ENCODE measurements around the gene EIF4G3.
"Not testable (repeated sequence)": the region's sequence is repeated elsewhere in the genome, so short reads cannot be mapped to it uniquely, and the experiment has no call there.

Gene EIF4G3

DNA sequence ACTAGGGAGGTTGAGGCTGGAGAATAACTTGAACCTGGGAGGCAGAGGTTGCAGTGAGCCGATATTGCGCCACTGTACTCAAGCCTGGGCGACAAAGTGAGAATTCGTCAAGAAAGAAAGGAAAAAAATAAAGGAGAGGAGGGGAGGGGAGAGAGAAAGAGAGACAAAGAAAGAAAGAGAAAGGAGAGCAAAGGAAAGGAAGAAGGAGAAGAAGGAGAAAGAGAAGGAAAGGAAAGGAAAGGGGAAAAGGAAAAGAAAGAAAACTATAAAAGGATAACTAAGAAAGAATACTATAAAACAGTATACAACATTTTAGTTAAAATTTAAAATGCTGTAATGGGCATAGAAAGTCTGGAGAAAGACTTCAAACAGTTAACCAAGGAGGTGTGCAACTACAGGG, 33.6 kb downstream of the EIF4G3 start:
- H3K9me3 ChIP-seq (ENCODE audit: control extremely low read depth in 1 of 5, control insufficient read depth in 4 of 5, insufficient read depth in 2 of 5, low read depth in 1 of 5, low read length in 4 of 5) = no peaks in the 10 kb centered on the region
- CTCF ChIA-PET = no interaction called here

DNA sequence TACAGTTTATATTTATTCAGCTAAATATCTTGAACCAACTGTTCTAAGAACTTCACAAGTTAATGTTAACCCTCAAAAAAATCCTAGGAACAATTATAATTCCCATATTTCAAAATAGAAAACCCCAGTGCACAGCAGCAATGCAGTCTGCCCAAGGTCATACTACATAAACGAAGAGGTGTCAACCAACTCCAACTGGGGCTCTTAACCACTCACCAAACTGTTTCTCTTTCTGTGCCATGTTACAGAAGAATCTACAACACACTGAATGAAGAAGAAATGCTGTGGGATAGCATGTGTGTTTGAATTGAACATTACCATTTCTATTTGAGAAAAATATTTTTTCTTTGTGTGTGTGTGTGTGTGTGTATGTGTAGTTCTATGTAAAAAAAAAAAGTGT, 35.7 kb downstream of the EIF4G3 start:
- ChIA-PET CTCF (interaction anchor here (0.9 to 1.4 kb wide), 2 partner anchors 10 to 12 kb away, joined by 3 read pairs; no protein-coding TSS in a partner anchor), POLR2A (no interaction called here)
- DNase-seq = no peak
- Histone ChIP-seq H3K36me3 (ENCODE audit: control insufficient read depth in 4 of 4, insufficient read depth in 4 of 4, low read length in 3 of 4) (peaks cover under 1 to 13% (median 7%) of the 10 kb centered on the region in 4 experiments), H3K9me3 (ENCODE audit: control extremely low read depth in 1 of 5, control insufficient read depth in 4 of 5, insufficient read depth in 2 of 5, low read depth in 1 of 5, low read length in 4 of 5) (no peaks in the 10 kb centered on the region), H3K27ac (ENCODE audit: insufficient read depth in 1 of 2, low read depth in 1 of 2, low read length in 2 of 2, poor library complexity in 1 of 2, severe bottlenecking in 2 of 2) (no peak overlapping the region), H3K4me3 (ENCODE audit: control insufficient read depth in 1 of 7, extremely low read depth in 1 of 7, insufficient read depth in 4 of 7, low read depth in 2 of 7, low read length in 6 of 7) (no peak overlapping the region), H3K27me3 (replicated peaks in 2 of 5; ENCODE audit: control insufficient read depth in 4 of 5, insufficient read depth in 5 of 5, low read length in 4 of 5) (no peaks in the 10 kb centered on the region), H3K4me1 (ENCODE audit: control extremely low read depth in 1 of 4, control insufficient read depth in 4 of 4, insufficient read depth in 4 of 4, low read length in 3 of 4) (peaks cover 2 to 21% (median 4%) of the 10 kb centered on the region in 4 experiments)
- WGBS (ENCODE audit: insufficient coverage) = no CpG with 5 or more reads among the region's 1 CpG

More for the DNA sequence above, 33.6 kb downstream of the EIF4G3 start:
- no peak for DNase-seq
- no peaks in the 10 kb centered on the region for H3K27me3 ChIP-seq (replicated peaks in 2 of 5; ENCODE audit: control insufficient read depth in 4 of 5, insufficient read depth in 5 of 5, low read length in 4 of 5)
- WGBS (ENCODE audit: insufficient coverage) = 100% methylated on average over 4 of the region's 4 CpGs
- H3K4me1 ChIP-seq (ENCODE audit: control extremely low read depth in 1 of 4, control insufficient read depth in 4 of 4, insufficient read depth in 4 of 4, low read length in 3 of 4) = peaks cover 2 to 17% (median 4%) of the 10 kb centered on the region in 4 experiments
- H3K27ac ChIP-seq (ENCODE audit: insufficient read depth in 1 of 2, low read depth in 1 of 2, low read length in 2 of 2, poor library complexity in 1 of 2, severe bottlenecking in 2 of 2) = no peak overlapping the region
- peaks cover 2 to 10% (median 4%) of the 10 kb centered on the region in 4 experiments for H3K36me3 ChIP-seq (ENCODE audit: control insufficient read depth in 4 of 4, insufficient read depth in 4 of 4, low read length in 3 of 4)
- POLR2A ChIA-PET = no interaction called here
- no peak overlapping the region for H3K4me3 ChIP-seq (ENCODE audit: control insufficient read depth in 1 of 7, extremely low read depth in 1 of 7, insufficient read depth in 4 of 7, low read depth in 2 of 7, low read length in 6 of 7)

DNA sequence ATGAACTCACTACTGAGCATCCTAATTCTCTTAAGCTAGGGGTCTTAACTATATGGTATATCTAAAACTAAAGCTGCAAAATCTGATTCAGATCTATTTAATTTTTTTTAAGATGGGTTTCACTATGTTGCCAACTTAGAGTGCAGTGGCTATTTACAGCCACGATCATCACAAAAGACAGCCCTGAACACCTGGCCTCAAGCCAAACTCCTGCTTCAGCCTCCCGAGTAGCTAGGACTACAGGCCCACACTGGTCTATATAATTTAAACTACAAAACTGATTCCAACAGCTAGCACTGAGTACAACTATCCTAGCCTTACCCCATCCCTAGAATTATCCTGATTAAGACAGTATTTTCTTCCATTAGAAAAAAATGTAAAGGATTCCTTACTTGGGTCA, 37.1 kb downstream of the EIF4G3 start:
- H3K27ac ChIP-seq (ENCODE audit: insufficient read depth in 1 of 2, low read depth in 1 of 2, low read length in 2 of 2, poor library complexity in 1 of 2, severe bottlenecking in 2 of 2) = no peak overlapping the region
- no peak for DNase-seq
- ChIA-PET CTCF (interaction anchor here (0.6 to 0.8 kb wide), 3 partner anchors 9 to 157 kb away, joined by 3 to 4 read pairs (median 3); no protein-coding TSS in a partner anchor), POLR2A (no interaction called here)
- H3K9me3 ChIP-seq (ENCODE audit: control extremely low read depth in 1 of 5, control insufficient read depth in 4 of 5, insufficient read depth in 2 of 5, low read depth in 1 of 5, low read length in 4 of 5) = no peaks in the 10 kb centered on the region
- H3K4me3 ChIP-seq (ENCODE audit: control insufficient read depth in 1 of 7, extremely low read depth in 1 of 7, insufficient read depth in 4 of 7, low read depth in 2 of 7, low read length in 6 of 7) = no peak overlapping the region
- peaks cover 0 to 16% (median 7%) of the 10 kb centered on the region in 4 experiments for H3K36me3 ChIP-seq (ENCODE audit: control insufficient read depth in 4 of 4, insufficient read depth in 4 of 4, low read length in 3 of 4)
- WGBS (ENCODE audit: insufficient coverage) = 46% methylated on average over 2 of the region's 2 CpGs
- peaks cover 2 to 21% (median 4%) of the 10 kb centered on the region in 4 experiments for H3K4me1 ChIP-seq (ENCODE audit: control extremely low read depth in 1 of 4, control insufficient read depth in 4 of 4, insufficient read depth in 4 of 4, low read length in 3 of 4)
- H3K27me3 ChIP-seq (replicated peaks in 2 of 5; ENCODE audit: control insufficient read depth in 4 of 5, insufficient read depth in 5 of 5, low read length in 4 of 5) = no peaks in the 10 kb centered on the region

DNA sequence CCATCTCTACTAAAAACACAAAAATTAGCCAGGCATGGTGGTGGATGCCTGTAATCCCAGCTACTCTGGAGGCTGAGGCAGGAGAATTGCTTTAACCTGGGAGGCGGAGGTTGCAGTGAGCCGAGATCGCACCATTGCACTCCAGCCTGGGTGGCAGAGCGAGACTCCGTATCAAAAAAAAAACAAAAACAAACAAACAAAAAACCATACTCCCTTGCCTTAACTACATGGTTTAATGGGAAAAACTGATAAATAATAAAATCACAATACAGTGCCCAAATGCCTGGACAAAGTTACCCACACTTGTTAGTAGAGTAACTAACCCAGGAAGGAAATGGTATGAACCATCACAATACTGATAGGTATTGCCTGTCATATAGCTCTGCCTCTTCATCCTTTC, 40.4 kb downstream of the EIF4G3 start:
- CTCF ChIA-PET = interaction anchor here (0.7 to 1.4 kb wide), 2 partner anchors 10 to 22 kb away, joined by 3 to 4 read pairs; no protein-coding TSS in a partner anchor
- H3K27me3 ChIP-seq (replicated peaks in 2 of 5; ENCODE audit: control insufficient read depth in 4 of 5, insufficient read depth in 5 of 5, low read length in 4 of 5); POLR2A ChIA-PET; DNase-seq; H3K4me3 ChIP-seq (ENCODE audit: control insufficient read depth in 1 of 7, extremely low read depth in 1 of 7, insufficient read depth in 4 of 7, low read depth in 2 of 7, low read length in 6 of 7); H3K27ac ChIP-seq (ENCODE audit: insufficient read depth in 1 of 2, low read depth in 1 of 2, low read length in 2 of 2, poor library complexity in 1 of 2, severe bottlenecking in 2 of 2); H3K9me3 ChIP-seq (ENCODE audit: control extremely low read depth in 1 of 5, control insufficient read depth in 4 of 5, insufficient read depth in 2 of 5, low read depth in 1 of 5, low read length in 4 of 5): not testable (repeated sequence)
- H3K4me1 ChIP-seq (ENCODE audit: control extremely low read depth in 1 of 4, control insufficient read depth in 4 of 4, insufficient read depth in 4 of 4, low read length in 3 of 4) = peaks cover 2 to 21% (median 4%) of the 10 kb centered on the region in 4 experiments
- H3K36me3 ChIP-seq (ENCODE audit: control insufficient read depth in 4 of 4, insufficient read depth in 4 of 4, low read length in 3 of 4) = peaks cover 0 to 17% (median 7%) of the 10 kb centered on the region in 4 experiments
- WGBS (ENCODE audit: insufficient coverage) = no CpG with 5 or more reads among the region's 5 CpGs

DNA sequence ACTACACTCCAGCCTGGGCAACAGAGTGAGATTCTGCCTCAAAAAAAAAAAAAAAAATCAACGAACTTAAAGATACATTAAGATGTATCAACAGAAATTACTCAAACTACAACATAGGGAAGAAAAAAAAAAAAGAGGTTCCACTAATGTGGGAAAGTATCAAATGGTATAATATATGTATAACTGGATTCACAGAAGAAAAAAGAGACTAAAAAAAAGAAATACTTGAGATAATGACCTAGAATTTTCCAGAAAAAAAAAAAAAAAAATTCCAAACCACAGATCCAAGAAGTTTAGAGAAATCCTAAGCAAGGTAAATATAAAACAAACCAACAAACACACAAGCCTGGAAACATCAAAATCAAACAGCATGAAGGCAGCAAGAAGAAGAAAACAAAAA, 45.5 kb downstream of the EIF4G3 start:
- CTCF ChIA-PET = no interaction called here
- H3K36me3 ChIP-seq (ENCODE audit: control insufficient read depth in 4 of 4, insufficient read depth in 4 of 4, low read length in 3 of 4) = peaks cover 0 to 13% (median 3%) of the 10 kb centered on the region in 4 experiments

DNA sequence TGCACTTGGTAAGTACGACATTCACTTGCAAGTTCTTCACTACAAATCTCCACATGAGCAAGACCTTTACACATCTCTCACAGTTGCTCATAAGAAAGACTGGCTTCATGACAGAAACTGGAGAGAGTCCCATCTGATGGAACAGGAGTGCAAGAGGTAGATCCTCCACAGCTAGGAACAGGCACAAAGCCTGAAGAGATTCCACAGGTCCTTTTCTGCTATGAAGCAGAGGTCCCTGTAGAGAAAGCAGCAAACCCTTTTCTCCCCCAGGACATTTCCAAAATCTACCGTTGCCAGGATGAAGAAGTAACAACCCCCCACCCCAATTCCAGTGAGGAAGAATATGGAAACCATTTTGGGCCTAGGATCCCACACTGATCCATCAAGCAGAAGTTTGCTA, 47.3 kb downstream of the EIF4G3 start:
- 30% methylated on average over 2 of the region's 2 CpGs for WGBS (ENCODE audit: insufficient coverage)
- no peak for DNase-seq
- Histone ChIP-seq H3K36me3 (ENCODE audit: control insufficient read depth in 4 of 4, insufficient read depth in 4 of 4, low read length in 3 of 4) (peaks cover 0 to 8% (median 2%) of the 10 kb centered on the region in 4 experiments), H3K4me1 (ENCODE audit: control extremely low read depth in 1 of 4, control insufficient read depth in 4 of 4, insufficient read depth in 4 of 4, low read length in 3 of 4) (peaks cover 8 to 16% (median 11%) of the 10 kb centered on the region in 4 experiments), H3K4me3 (ENCODE audit: control insufficient read depth in 1 of 7, extremely low read depth in 1 of 7, insufficient read depth in 4 of 7, low read depth in 2 of 7, low read length in 6 of 7) (no peak overlapping the region), H3K27ac (ENCODE audit: insufficient read depth in 1 of 2, low read depth in 1 of 2, low read length in 2 of 2, poor library complexity in 1 of 2, severe bottlenecking in 2 of 2) (no peak overlapping the region), H3K27me3 (replicated peaks in 2 of 5; ENCODE audit: control insufficient read depth in 4 of 5, insufficient read depth in 5 of 5, low read length in 4 of 5) (no peaks in the 10 kb centered on the region), H3K9me3 (ENCODE audit: control extremely low read depth in 1 of 5, control insufficient read depth in 4 of 5, insufficient read depth in 2 of 5, low read depth in 1 of 5, low read length in 4 of 5) (no peaks in the 10 kb centered on the region)
- ChIA-PET POLR2A (no interaction called here), CTCF (interaction anchor here (1.0 to 1.3 kb wide), 3 partner anchors 9 to 41 kb away, joined by 3 to 4 read pairs (median 3); no protein-coding TSS in a partner anchor)

More for the DNA sequence above, 45.5 kb downstream of the EIF4G3 start:
- H3K27ac ChIP-seq (ENCODE audit: insufficient read depth in 1 of 2, low read depth in 1 of 2, low read length in 2 of 2, poor library complexity in 1 of 2, severe bottlenecking in 2 of 2) = no peak overlapping the region
- DNase-seq = no peak
- no peaks in the 10 kb centered on the region for H3K27me3 ChIP-seq (replicated peaks in 2 of 5; ENCODE audit: control insufficient read depth in 4 of 5, insufficient read depth in 5 of 5, low read length in 4 of 5)
- H3K4me3 ChIP-seq (ENCODE audit: control insufficient read depth in 1 of 7, extremely low read depth in 1 of 7, insufficient read depth in 4 of 7, low read depth in 2 of 7, low read length in 6 of 7) = no peak overlapping the region
- no CpG with 5 or more reads among the region's 1 CpG for WGBS (ENCODE audit: insufficient coverage)
- peaks cover 0 to 2% (median 0%) of the 10 kb centered on the region in 4 experiments for H3K4me1 ChIP-seq (ENCODE audit: control extremely low read depth in 1 of 4, control insufficient read depth in 4 of 4, insufficient read depth in 4 of 4, low read length in 3 of 4)
- no peaks in the 10 kb centered on the region for H3K9me3 ChIP-seq (ENCODE audit: control extremely low read depth in 1 of 5, control insufficient read depth in 4 of 5, insufficient read depth in 2 of 5, low read depth in 1 of 5, low read length in 4 of 5)
- POLR2A ChIA-PET = no interaction called here

DNA sequence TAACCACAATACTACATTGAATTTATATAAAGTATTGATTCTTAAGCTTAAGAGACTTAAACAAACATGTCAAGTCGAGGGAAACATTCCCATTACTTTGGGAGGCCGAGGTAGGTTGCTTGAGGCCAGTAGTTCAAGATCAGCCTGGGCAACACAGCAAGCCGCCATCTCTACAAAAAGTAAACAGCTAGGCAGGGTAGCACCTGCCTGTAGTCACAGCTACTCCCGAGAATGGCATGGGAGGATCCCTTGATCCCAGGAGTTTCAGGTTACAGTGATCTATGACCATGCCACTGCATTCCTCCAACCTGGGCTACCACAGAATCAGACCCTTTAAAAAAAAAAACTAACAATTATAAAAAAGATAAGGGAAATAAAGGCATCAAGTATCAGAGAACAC, 50.4 kb downstream of the EIF4G3 start:
- Histone ChIP-seq H3K36me3 (ENCODE audit: control insufficient read depth in 4 of 4, insufficient read depth in 4 of 4, low read length in 3 of 4) (peaks cover 0 to 4% (median 3%) of the 10 kb centered on the region in 4 experiments), H3K9me3 (ENCODE audit: control extremely low read depth in 1 of 5, control insufficient read depth in 4 of 5, insufficient read depth in 2 of 5, low read depth in 1 of 5, low read length in 4 of 5) (no peaks in the 10 kb centered on the region), H3K4me3 (ENCODE audit: control insufficient read depth in 1 of 7, extremely low read depth in 1 of 7, insufficient read depth in 4 of 7, low read depth in 2 of 7, low read length in 6 of 7) (no peak overlapping the region), H3K27me3 (replicated peaks in 2 of 5; ENCODE audit: control insufficient read depth in 4 of 5, insufficient read depth in 5 of 5, low read length in 4 of 5) (no peaks in the 10 kb centered on the region), H3K27ac (ENCODE audit: insufficient read depth in 1 of 2, low read depth in 1 of 2, low read length in 2 of 2, poor library complexity in 1 of 2, severe bottlenecking in 2 of 2) (no peak overlapping the region), H3K4me1 (ENCODE audit: control extremely low read depth in 1 of 4, control insufficient read depth in 4 of 4, insufficient read depth in 4 of 4, low read length in 3 of 4) (peaks cover 20 to 42% (median 30%) of the 10 kb centered on the region in 4 experiments)
- DNase-seq = no peak
- ChIA-PET CTCF (interaction anchor here (0.7 to 1.8 kb wide), 3 partner anchors 11 to 145 kb away, joined by 3 to 4 read pairs (median 3); no protein-coding TSS in a partner anchor), POLR2A (no interaction called here)
- 96% methylated on average over 3 of the region's 4 CpGs for WGBS (ENCODE audit: insufficient coverage)
